Stimulated activated CD8-positive, alpha-beta memory T cell treated with anti-CD3 and anti-CD28 coated beads, Interleukin-7, amount 100 ng/mL, for 48 hours (primary cell): ENCODE measurements around the gene IPO8.
"Not testable (repeated sequence)": the region's sequence is repeated elsewhere in the genome, so short reads cannot be mapped to it uniquely, and the experiment has no call there.

Experiments used
- DNase-seq, 2 donors: peaks; one replicate each; pipeline ENCODE4 v3.0.0-alpha.2; 2020; ENCODE audit warnings: low read depth in 1 of 2; ENCODE audit errors: extremely low read depth in 1 of 2

Gene IPO8

GRCh38 chr12:30691122-30691879 is 4.4 kb downstream of the IPO8 start:
- DNase-seq: no peak

DNA sequence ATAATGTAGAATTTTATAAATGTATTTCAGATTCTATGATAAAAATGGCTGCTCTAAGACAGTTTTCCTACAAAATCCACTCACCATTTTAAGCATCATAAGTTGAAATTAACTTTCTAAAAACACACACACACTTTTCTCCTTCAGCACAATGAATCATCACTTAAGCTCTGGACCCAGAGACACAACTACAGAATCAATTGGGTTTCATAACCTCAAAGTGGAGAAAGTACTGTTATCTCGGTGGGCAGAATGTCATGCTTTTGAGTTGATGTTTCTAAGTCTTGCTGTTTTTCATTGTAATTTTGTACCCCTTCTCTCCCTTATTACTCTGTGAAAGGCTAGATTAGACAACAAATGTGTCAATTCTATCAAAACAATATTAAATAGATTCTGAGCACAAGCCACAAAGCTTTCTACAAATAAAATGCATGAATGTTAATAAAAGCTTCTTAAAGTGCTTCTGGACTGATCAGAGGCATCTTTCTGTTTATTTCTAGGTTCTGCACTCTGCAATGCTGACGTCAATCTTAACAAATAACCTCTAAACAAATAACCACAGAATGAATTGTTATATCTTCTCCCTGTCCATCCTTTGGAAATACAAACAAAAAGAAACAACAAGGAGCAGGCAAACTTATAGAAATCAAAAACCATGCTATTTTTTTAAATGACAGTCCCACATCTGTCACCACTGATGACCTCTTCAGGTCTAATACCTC is 8.2 kb downstream of the IPO8 start:
- DNase-seq: no peak

GRCh38 chr12:30679241-30679640 is 16.4 kb downstream of the IPO8 start:
- no peak for DNase-seq

DNA sequence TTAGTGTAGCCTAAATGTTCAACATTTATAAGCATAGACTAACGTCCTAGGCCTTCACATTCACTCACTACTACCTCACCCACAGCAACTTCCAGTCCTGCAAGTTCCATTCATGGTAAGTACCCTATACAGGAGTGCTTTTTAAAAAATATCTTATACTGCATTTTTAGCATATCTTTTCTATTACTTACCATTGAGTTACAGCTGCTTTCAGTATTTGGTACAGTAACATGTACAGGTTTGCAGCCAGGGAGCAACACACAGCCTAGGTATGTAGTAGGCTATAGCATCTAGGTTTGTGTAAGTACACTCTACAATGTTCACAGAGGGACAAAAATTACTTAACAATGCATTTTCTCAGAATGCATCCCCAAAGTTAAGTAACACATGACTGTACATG is 17.4 kb downstream of the IPO8 start:
- DNase-seq: no peak

- no peak for DNase-seq
Measured at GRCh38 chr12:30661210-30661609, 34.5 kb downstream of the IPO8 start.

- DNase-seq: no peak
Measured at GRCh38 chr12:30652034-30652696, 43.5 kb downstream of the IPO8 start.

DNA sequence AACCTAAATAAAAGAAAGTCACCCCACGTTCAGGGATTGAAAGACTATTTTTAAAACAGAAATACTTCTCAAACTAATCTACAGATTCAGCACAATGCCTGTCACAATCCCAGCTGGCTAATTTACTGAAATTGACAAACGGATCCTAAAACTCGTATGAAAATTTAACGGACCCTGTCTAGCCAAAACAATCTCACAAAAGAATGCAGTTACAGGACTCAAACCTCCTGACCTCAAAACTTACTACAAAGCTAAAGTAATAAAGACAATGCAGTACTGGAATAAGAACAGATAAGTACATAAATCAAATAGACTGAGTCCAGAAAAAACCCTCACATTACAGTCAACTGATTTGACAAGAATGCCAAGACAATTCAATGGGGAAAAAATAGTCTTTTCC is 48.8 kb downstream of the IPO8 start:
- no peak for DNase-seq

- DNase-seq: no peak
Measured at GRCh38 chr12:30643366-30643765, 52.3 kb downstream of the IPO8 start.

DNA sequence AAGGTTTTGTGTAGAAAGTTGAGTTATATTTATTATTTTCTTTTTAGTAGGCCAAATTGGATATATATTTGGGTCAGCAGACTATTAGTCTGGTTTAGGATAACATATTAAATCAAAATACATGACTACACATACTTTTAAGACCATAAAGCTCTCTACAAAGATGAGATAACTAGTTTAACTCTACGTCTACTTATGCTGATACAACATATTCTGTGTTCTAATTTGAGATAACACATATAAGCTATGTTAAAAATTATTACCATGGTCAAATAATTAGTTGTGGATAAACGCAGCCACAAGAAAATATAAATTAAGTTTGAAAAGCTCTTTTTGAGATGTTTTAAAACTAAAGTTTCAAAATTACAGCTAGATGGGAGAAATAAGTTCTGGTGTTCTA is 55.3 kb downstream of the IPO8 start:
- DNase-seq: no peak

DNA sequence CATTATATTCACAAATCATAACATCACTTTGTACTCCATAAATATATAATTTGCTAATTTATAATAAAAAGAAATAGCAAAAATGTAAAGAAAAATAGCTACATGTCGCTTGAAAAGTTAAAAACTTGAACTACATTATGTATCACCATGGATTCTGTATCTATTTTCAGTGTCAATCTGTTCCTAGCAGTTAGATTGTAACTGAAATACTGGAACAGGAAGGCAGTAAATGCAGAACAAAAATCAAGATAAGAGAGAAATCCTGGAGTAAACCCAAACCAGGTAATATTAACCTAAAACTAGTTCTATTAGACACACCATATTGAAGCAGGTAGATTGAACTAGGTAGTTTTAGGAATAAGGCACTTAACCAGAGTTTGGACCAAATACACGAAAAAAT is 60.3 kb downstream of the IPO8 start:
- no peak for DNase-seq

DNA sequence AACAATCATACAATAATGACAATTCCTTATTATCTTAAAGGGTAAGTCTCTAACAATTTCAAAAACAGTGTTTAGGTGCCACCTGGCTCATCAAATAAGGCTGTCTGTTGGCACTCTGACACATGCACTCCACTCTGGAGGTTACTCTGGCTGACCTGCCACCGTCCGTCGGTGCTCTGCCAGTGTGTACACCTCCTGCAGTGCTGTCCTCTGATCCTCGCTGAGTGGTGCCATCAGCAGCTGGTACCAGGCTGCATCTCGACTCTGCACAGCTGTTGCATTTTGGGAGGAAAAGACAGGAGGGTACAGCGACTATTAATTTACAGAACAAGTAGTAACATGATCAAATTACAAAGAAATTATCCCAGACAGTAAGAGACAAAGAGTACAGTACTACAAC is 63.9 kb downstream of the IPO8 start:
- no peak for DNase-seq

GRCh38 chr12:30630979-30631285 is 64.7 kb downstream of the IPO8 start:
- DNase-seq: no peak

- DNase-seq: no peak
Measured at GRCh38 chr12:30630076-30630978, 65.3 kb downstream of the IPO8 start.

GRCh38 chr12:30626847-30627246 is 68.8 kb downstream of the IPO8 start:
- DNase-seq: no peak

- DNase-seq: no peak
Measured at GRCh38 chr12:30624009-30624408, 71.7 kb downstream of the IPO8 start.

DNA sequence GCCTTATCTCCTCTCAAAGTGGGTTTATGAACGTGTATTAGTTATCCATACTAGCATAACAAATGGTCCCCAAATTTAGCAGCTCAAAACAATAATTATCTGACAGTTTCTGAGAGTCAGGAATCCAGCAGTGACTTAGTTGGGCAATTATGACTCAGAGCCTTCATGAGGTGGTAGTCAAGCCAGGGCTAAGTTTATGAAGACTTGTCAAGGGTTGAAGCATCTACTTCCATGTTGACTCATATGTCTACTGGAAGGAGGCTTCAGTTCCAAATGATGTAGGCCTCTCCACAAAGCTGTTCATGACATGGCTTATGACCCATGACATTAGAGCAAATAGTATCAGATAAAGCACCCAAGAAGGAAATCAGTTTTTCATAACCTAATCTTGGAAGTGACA is 73.2 kb downstream of the IPO8 start:
- no peak for DNase-seq

DNA sequence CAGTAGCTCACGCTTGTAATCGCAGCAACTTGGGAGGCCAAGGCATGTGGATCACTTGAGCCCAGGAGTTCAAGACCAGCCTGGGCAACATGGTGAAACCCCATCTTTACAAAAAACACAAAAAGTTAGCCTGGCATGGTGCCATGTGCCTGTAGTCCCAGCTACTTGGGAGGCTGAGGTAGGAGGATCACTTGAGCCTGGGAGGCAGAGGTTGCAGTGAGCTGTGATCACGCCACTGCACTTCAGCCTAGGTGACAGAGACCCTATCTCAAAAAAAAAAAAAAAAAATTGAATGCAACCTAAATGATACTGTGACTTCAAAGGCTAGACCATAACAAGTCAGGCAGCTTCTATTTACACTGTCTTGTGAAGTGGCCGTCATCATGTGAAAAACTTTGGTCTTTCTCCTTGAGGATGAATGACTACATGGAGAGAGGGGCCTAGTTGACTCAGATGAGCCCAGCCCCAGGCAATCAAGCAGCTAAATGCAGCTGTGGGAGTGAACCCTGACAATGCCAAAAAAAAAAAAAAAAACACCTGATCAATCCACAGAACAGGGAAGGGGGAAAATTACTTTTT is 73.9 kb downstream of the IPO8 start:
- not testable (repeated sequence) for DNase-seq

- no peak for DNase-seq
Measured at GRCh38 chr12:30617346-30618016, 78.2 kb downstream of the IPO8 start.

DNA sequence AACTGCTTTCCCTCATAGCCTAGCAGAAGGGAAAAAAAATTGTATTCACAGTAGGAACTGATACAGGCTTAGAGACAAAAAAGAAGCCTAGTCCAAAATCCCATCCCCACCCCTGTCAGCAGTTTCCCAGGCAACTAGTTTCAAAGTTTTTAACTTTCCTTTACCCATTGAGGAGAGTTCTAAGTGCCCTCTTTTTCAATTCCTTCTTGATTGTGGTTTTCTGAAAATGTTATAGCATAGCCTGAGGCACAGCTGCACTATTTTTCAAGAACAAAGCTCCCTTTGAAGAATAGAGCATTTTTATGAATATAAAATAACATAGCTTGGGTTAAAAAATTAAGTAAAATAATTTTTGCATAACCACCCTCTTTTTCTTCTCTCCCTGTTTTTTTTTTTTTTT is 81.6 kb downstream of the IPO8 start:
- no peak for DNase-seq

- DNase-seq: no peak
Measured at GRCh38 chr12:30613119-30613830, 82.4 kb downstream of the IPO8 start.
